Progenitor cell of endocrine pancreas (in vitro differentiated cells): ENCODE results near the gene COG4. TPM values are rescaled to one million over a fixed set of nuclear protein-coding genes. Genes with fewer than 3 reads are reported as not detected.
A peak's percentile ranks its signal among the peaks of the same experiment; 100 is the strongest.

ENCODE experiments used
- DNase-seq: peaks from one replicate; pipeline ENCODE4 v3.0.0; 2021; ENCODE audit warnings: low spot score; ENCODE audit not compliant: unreplicated experiment
- H3K27ac Mint-ChIP-seq: 2 replicates; pipeline ENCODE4 v1.8.0; 2021; ENCODE audit warnings: mild to moderate bottlenecking, moderate library complexity, mixed read lengths
- H3K27me3 Mint-ChIP-seq: 2 replicates; pipeline ENCODE4 v1.8.0; 2021; ENCODE audit warnings: mixed read lengths
- H3K36me3 Mint-ChIP-seq: 2 replicates; pipeline ENCODE4 v1.8.0; 2022; ENCODE audit warnings: mixed read lengths; ENCODE audit not compliant: insufficient read depth
- H3K4me1 Mint-ChIP-seq: 2 replicates; pipeline ENCODE4 v1.8.0; 2021; ENCODE audit warnings: low read depth, mixed read lengths
- H3K4me3 Mint-ChIP-seq: 2 replicates; pipeline ENCODE4 v1.8.0; 2021; ENCODE audit warnings: low read depth, mild to moderate bottlenecking, moderate library complexity, mixed read lengths
- H3K9me3 Mint-ChIP-seq: 2 replicates; pipeline ENCODE4 v1.8.0; 2021; ENCODE audit warnings: low read depth, mixed read lengths
- total RNA-seq: library from RNA; stranded (reverse); gene quantifications from 2 replicates; pipeline ENCODE4 v1.2.1, GENCODE V29; 2021
- TF ChIP-seq, protein P1 (sequence below): fragments of 200-600 bp; sonication (generic); IDR thresholded peaks from one replicate; pipeline ENCODE4 v1.5.0; 2021; ENCODE audit warnings: antibody characterized with exemption, mild to moderate bottlenecking; ENCODE audit not compliant: unreplicated experiment

The COG4 gene
- total RNA-seq, 1 donor from 2014 or later, result 75.9 TPM

DNA sequence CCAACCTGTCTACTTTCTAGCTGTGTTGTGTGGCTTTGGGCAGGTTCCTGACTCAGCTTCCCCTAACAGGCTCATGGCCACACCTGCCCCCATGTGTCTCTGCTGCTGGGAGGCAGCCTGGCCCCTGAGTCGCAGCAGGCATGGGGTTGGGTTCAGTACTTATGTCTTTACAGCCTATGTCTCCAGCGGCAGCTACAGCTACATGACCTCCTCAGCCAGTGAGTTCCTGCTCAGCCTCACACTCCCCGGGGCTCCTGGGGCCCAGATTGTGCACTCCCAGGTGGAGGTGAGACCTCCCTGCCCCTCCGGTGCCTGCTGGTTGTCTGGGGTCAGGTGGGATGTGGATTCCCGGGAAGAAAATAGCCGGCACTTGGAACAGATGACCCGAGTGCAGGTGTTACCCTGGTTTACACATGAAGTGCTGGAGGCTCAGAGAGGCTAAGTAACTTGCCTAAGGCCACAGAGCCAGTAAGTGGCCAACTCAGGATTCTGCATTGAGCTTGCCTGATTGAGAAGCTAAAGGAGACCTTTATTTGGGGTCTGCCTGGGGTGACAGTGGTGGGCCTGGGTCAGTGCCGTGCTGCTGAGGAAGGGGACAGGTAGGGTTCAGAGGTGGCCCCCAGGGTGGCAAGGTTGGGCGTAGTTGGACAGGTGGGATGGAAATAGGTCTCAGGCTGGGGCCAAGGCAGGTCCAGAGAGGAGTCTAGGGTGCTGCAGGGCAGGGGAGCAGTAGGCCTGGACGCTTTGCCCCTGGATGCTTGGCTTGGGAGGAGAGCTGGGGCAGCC, 53.0 kb downstream of the COG4 start:
- no peak for DNase-seq
- TF ChIP-seq, protein P1, sequence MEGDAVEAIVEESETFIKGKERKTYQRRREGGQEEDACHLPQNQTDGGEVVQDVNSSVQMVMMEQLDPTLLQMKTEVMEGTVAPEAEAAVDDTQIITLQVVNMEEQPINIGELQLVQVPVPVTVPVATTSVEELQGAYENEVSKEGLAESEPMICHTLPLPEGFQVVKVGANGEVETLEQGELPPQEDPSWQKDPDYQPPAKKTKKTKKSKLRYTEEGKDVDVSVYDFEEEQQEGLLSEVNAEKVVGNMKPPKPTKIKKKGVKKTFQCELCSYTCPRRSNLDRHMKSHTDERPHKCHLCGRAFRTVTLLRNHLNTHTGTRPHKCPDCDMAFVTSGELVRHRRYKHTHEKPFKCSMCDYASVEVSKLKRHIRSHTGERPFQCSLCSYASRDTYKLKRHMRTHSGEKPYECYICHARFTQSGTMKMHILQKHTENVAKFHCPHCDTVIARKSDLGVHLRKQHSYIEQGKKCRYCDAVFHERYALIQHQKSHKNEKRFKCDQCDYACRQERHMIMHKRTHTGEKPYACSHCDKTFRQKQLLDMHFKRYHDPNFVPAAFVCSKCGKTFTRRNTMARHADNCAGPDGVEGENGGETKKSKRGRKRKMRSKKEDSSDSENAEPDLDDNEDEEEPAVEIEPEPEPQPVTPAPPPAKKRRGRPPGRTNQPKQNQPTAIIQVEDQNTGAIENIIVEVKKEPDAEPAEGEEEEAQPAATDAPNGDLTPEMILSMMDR, result no peak
- no peaks in the 10 kb centered on the region for H3K27me3 Mint-ChIP-seq
- peaks cover 2% of the 10 kb centered on the region for H3K4me1 Mint-ChIP-seq
- peak overlapping the region; percentile 87 for H3K27ac Mint-ChIP-seq
- H3K9me3 Mint-ChIP-seq, result no peaks in the 10 kb centered on the region
- H3K36me3 Mint-ChIP-seq, result no peaks in the 10 kb centered on the region
- no peak overlapping the region for H3K4me3 Mint-ChIP-seq

DNA sequence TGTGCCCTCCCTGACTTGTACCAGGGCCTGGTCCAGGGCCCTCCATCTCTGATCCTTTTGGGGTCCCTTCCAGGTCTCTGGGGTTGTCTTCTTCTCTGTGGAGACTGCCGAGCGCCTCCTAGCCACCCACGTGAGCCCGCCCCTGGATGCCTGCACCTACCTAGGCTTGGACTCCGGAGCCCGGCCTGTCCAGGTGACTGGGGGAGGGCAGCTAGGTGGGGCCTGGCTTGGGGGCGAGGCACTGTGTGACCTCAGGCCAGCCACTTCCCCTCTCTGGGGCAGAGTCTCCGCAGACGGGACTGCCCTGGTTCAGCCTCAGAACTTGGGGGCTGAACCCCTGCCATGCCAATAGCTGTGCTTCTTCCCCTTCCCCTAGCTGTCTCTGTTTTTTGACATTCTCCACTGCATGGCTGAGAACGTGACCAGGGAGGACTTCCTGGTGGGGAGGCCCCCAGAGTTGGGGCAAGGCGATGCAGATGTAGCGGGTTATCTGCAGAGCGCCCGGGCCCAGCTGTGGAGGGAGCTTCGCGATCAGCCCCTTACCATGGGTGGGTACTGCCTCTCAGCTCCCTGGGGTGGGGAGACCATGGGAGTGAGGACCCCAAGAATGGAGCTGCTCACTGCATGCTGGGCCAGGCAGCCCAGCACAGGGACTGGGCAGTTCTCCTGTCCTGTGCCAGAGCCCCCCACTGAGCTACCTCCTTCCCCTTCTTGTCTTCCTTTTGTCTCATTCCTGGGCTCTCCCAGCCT, 54.4 kb downstream of the COG4 start:
- Mint-ChIP-seq H3K27me3 (no peaks in the 10 kb centered on the region), H3K4me1 (peaks cover 2% of the 10 kb centered on the region), H3K27ac (no peak overlapping the region), H3K4me3 (no peak overlapping the region), H3K36me3 (no peaks in the 10 kb centered on the region), H3K9me3 (no peaks in the 10 kb centered on the region)
- no peak for DNase-seq
- TF ChIP-seq, protein P1, result no peak

DNA sequence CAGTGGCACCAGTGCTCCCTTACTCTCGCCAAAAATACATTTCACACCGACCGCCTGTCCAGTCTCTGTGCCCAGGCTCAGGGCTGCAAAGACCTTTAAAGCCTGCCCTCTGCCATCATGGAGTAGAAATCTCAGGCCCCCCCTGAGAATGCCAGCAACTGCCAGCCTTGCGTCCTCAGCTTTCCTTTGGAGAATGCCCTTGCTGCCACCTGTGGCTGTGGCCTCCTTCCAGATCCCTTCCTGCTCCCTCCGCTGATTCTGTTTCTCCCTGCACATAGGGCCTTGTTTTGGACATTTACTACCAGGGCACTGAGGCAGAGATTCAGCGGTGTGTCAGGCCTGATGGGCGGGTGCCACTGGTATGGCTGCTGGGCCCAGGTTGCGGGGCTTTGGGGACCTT, 55.7 kb downstream of the COG4 start:
- TF ChIP-seq, protein P1, result no peak
- no peaks in the 10 kb centered on the region for H3K27me3 Mint-ChIP-seq
- no peaks in the 10 kb centered on the region for H3K36me3 Mint-ChIP-seq
- H3K27ac Mint-ChIP-seq, result no peak overlapping the region
- no peak overlapping the region for H3K4me3 Mint-ChIP-seq
- no peak for DNase-seq
- H3K9me3 Mint-ChIP-seq, result no peaks in the 10 kb centered on the region
- peaks cover 2% of the 10 kb centered on the region for H3K4me1 Mint-ChIP-seq

DNA sequence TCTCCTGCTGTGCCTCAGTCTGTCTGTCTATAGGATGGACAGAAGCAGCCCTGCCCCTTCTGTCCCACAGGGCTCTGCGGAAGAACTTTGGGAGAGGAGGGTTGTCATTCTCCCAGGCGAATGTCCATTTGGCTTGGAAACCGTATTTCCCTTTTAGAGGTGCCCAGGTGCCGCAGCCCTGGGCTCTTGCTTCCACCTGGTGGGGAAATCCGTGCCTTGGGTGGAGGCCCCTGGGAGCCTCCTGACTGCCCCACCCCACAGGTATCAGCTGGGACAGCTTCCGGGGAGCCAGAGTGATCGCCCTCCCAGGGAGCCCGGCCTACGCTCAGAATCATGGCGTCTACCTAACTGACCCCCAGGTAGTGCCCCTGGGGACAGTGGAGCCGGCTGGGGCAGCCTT, 56.2 kb downstream of the COG4 start:
- DNase-seq, result no peak
- no peaks in the 10 kb centered on the region for H3K9me3 Mint-ChIP-seq
- TF ChIP-seq, protein P1, result no peak
- no peaks in the 10 kb centered on the region for H3K36me3 Mint-ChIP-seq
- H3K4me3 Mint-ChIP-seq, result no peak overlapping the region
- peaks cover 2% of the 10 kb centered on the region for H3K4me1 Mint-ChIP-seq
- H3K27me3 Mint-ChIP-seq, result no peaks in the 10 kb centered on the region
- no peak overlapping the region for H3K27ac Mint-ChIP-seq

DNA sequence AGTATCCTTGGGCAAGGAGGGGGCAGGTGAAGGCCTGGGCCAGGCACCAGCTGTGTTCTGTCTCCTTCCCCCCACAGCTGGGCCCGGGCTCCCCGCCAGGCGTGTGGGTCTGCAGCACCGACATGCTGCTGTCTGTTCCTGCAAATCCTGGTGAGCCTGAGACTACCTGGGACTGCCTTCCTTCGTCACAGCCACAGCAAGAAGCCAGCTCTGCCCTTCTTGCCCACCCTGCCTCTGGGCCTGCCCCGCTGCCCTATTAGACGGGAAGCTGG, 56.6 kb downstream of the COG4 start:
- no peak overlapping the region for H3K4me3 Mint-ChIP-seq
- H3K36me3 Mint-ChIP-seq, result no peaks in the 10 kb centered on the region
- TF ChIP-seq, protein P1, result no peak
- peaks cover 2% of the 10 kb centered on the region for H3K4me1 Mint-ChIP-seq
- DNase-seq, result no peak
- H3K9me3 Mint-ChIP-seq, result no peaks in the 10 kb centered on the region
- H3K27me3 Mint-ChIP-seq, result no peaks in the 10 kb centered on the region
- no peak overlapping the region for H3K27ac Mint-ChIP-seq
